ENCODE measurements around the gene EFCAB6.

GRCh38 chr22:43753688-43754087, 58.4 kb downstream of the EFCAB6 start:
- TF ChIP-seq EP300 (IDR thresholded peaks at IDR 0.05) (no peak), POLR2A (IDR thresholded peaks at IDR 0.05) (no peak)
- TF ChIP-seq, protein P1, sequence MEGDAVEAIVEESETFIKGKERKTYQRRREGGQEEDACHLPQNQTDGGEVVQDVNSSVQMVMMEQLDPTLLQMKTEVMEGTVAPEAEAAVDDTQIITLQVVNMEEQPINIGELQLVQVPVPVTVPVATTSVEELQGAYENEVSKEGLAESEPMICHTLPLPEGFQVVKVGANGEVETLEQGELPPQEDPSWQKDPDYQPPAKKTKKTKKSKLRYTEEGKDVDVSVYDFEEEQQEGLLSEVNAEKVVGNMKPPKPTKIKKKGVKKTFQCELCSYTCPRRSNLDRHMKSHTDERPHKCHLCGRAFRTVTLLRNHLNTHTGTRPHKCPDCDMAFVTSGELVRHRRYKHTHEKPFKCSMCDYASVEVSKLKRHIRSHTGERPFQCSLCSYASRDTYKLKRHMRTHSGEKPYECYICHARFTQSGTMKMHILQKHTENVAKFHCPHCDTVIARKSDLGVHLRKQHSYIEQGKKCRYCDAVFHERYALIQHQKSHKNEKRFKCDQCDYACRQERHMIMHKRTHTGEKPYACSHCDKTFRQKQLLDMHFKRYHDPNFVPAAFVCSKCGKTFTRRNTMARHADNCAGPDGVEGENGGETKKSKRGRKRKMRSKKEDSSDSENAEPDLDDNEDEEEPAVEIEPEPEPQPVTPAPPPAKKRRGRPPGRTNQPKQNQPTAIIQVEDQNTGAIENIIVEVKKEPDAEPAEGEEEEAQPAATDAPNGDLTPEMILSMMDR (IDR thresholded peaks at IDR 0.05) = no peak
